ENCODE measurements around the gene RSF1.

- TF ChIP-seq CTCF (conservative IDR thresholded peaks at IDR 0.05): no peak
- no peak for TF ChIP-seq ZFX (IDR thresholded peaks at IDR 0.05)
Measured at GRCh38 chr11:77665240-77665965, 155.1 kb downstream of the RSF1 start.

Measured in C4-2B (cell line).